Measurements from ENCODE around the gene ABO. TPM values are rescaled to one million over a fixed set of nuclear protein-coding genes. Genes with fewer than 3 reads are reported as not detected.

The ABO gene
- total RNA-seq, 1 experiment from 2014 or later = 0.37 TPM

GRCh38 chr9:133234577-133235322, 40.3 kb downstream of the ABO start:
- no peak overlapping the region for H3K27ac ChIP-seq (ENCODE audit: insufficient read length, low read depth, low read length)
- H4K8ac ChIP-seq (replicated peaks; ENCODE audit: insufficient read length, low read depth, low read length) = no peak overlapping the region
- no peaks in the 10 kb centered on the region; a peak in 2 of 7 replicates for H3K36me3 Mint-ChIP-seq (ENCODE audit: insufficient read depth in 1 of 3, low read depth in 3 of 3)
- H2BK15ac ChIP-seq (ENCODE audit: low read depth, low read length) = no peak overlapping the region
- peaks cover 5% of the 10 kb centered on the region in 2 experiments for H3K4me1 Mint-ChIP-seq
- H3K27me3 ChIP-seq (ENCODE audit: insufficient read depth, low read length) = no peaks in the 10 kb centered on the region; the same call in 1 of the 2 replicates
- H3K9ac ChIP-seq (ENCODE audit: extremely low read depth, insufficient read length, low read length) = no peak overlapping the region
- DNase-seq = peak; percentile 26
- no peak overlapping the region for H4K91ac ChIP-seq (ENCODE audit: insufficient read length, low read depth, low read length)
- no peaks in the 10 kb centered on the region for H3K9me3 ChIP-seq (ENCODE audit: control insufficient read depth, low read depth, low read length)
- H3K27me3 Mint-ChIP-seq (ENCODE audit: low read depth) = peaks cover 64% of the 10 kb centered on the region
- H3K18ac ChIP-seq (ENCODE audit: insufficient read length, low read depth, low read length) = no peak overlapping the region
- H3K56ac ChIP-seq (ENCODE audit: insufficient read length, low read depth, low read length) = no peak overlapping the region
- no peak overlapping the region for H3K23ac ChIP-seq (ENCODE audit: insufficient read length, low read depth, low read length)
- no peak overlapping the region for H2AFZ ChIP-seq (ENCODE audit: low read length)
- peaks cover 5 to 7% of the 10 kb centered on the region in 2 experiments; a peak in 4 of 5 replicates for H3K9me3 Mint-ChIP-seq
- H3K79me2 ChIP-seq (ENCODE audit: insufficient read depth, low read length) = no peaks in the 10 kb centered on the region
- no peaks in the 10 kb centered on the region for H3K79me1 ChIP-seq (ENCODE audit: insufficient read depth, low read depth, low read length, poor library complexity, severe bottlenecking)
- no peak overlapping the region for H2BK20ac ChIP-seq (ENCODE audit: low read depth, low read length, poor library complexity, severe bottlenecking)
- TF ChIP-seq CTCF (conservative IDR thresholded peaks at IDR 0.05) = no peak
- H3K27ac Mint-ChIP-seq = no peak overlapping the region
- no peak overlapping the region for H3K4me2 ChIP-seq (ENCODE audit: insufficient read depth, insufficient read length, low read length)
- H4K20me1 ChIP-seq (ENCODE audit: control insufficient read depth, insufficient read depth, insufficient read length) = no peaks in the 10 kb centered on the region
- H2BK120ac ChIP-seq (ENCODE audit: low read depth, low read length, poor library complexity, severe bottlenecking) = no peak overlapping the region
- H3K4ac ChIP-seq (ENCODE audit: low read depth, low read length) = no peak overlapping the region
- no peaks in the 10 kb centered on the region for H3K4me1 ChIP-seq (ENCODE audit: insufficient read depth, low read length)
- no peak overlapping the region for H2BK5ac ChIP-seq (ENCODE audit: insufficient read length, low read length)
- H2AK5ac ChIP-seq (ENCODE audit: insufficient read length, low read length) = no peak overlapping the region
- H2BK12ac ChIP-seq (ENCODE audit: insufficient read length, low read depth, low read length) = no peak overlapping the region
- no peak overlapping the region for H3K4me3 Mint-ChIP-seq
- H3T11ph ChIP-seq (ENCODE audit: low read length) = no peak overlapping the region
- peaks cover 9% of the 10 kb centered on the region for H3K23me2 ChIP-seq (ENCODE audit: insufficient read length, low read depth, low read length, poor library complexity, severe bottlenecking)
- no CpG with 5 or more reads among the region's 31 CpGs for WGBS (ENCODE audit: extremely low coverage, insufficient read length, low lambda C conversion rate)
- H4K5ac ChIP-seq (ENCODE audit: insufficient read length, low read depth, low read length) = no peak overlapping the region
- no peak overlapping the region for H3K14ac ChIP-seq (ENCODE audit: insufficient read depth, low read length)

Measured in H9 (cell line).